GM19025 (cell line): ENCODE data around the gene FBXW4.
A peak's percentile ranks its signal among the peaks of the same experiment; 100 is the strongest.

ENCODE experiments used
- ATAC-seq: cut with Tn5 transposase; IDR thresholded peaks from one replicate; pipeline ENCODE4 v1.9.1; 2021; ENCODE audit warnings: mild to moderate bottlenecking, low read depth, moderate library complexity; ENCODE audit not compliant: unreplicated experiment

The FBXW4 gene

DNA sequence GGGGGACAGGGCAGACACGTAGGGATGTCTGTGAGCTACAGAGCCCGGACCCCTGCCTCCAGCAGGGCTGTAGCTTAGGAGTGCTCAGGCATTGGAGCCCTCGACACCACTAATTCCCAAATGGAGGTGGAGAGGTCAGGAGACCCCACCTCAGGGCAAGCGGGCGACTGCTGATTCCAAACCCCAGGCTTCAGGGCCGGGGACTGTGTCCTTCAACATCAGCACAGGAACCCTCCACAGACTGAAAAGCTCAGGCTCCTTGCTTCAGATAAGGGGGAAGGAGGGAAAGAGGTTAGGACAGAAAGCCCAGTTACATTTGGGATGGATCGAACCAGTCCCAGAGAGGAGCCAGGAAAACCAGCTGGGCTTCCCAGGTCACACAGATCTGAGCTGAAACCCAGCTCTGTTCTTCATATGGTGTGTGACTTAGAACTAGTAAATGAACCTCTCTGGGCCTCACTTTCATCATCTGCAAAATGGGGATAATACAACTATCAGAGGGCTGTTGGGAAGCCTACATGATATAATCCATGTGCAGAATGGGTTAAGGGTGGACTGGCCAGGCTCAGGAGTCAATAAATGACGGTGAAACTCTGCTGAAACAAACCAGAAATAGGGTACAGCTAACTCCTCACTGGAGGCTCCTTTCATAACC, 123.6 kb downstream of the FBXW4 start:
- ATAC-seq: no peak

DNA sequence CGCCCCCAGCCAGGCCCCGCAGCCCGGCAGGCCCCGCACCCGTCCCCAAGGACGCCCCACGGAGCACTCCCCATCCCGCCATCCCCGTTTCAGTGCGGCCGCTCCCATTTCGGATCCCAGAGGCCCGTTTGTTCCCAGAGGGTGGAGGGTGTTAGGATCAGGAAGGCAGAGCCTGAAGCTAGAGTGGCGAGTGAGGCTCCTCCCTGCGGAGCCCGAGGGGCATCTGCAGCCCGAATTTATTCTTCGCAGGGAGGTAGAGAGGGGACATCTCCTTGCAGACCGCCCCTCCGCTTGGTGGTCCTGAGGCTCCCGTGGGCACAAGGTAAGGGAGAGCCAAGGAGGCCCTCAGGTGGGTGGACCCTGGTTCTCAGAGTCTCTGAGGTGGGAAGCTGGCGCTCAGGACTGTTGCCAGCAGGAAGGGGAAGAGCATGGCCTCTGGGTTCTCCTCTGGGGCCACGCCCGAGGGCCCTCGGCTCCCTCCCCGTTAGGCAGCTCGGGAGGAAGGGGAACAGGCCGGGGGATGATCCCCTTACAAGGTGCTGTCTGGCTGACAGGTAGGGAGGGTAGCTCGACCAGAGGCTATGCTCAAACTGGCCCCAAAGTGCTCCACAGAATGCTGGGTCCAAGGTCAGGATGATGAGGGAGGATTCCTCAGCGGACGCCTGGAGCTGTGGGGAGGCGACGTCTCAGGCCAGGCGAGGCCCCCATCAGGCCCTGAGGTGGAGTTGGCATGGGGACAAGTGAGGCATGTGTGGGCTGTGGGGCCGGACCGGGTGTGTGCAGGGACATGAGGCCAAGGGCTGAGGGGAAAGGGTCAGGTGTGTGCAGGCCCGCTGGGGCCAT, 124.3 kb downstream of the FBXW4 start:
- ATAC-seq: no peak

DNA sequence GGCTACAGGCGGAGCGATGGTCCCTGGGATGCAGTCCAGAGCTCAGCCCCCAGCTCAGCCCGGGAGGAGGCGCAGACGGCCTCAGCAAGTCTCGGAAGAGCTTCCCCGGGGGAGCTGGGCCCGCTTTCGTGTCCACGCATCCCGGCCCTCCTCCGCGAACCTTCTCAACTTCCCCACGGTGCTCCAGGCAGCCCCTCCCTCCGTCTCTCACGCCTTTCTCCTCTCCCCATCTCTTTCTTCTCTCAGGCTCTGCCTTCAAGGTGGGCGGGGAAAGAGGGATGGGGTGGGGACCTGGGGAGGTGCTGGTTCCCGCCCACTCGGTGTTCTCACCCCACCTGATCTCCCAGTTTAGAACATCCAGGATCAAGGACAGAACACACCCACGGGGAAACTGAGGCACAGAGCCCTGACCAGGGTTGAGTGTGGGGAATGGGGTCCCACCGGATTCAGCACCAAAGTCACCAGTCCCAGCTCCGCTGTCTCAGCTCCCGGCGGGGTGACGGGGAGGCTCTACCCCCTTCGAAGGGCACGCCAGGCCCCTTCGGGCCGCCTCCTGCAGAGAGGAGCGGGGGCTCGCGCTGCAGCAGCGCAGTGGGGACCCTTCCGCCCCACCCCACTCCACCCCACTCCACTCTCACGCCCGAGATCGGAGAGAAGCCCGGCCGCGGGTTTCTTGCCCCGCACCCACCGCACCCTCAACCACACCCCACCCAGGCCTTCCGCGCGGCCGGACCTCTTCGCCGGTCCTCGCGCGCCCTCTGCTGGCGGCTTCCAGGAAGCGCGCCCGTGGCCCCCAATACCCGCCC, 125.1 kb downstream of the FBXW4 start:
- peak; percentile 62 for ATAC-seq

DNA sequence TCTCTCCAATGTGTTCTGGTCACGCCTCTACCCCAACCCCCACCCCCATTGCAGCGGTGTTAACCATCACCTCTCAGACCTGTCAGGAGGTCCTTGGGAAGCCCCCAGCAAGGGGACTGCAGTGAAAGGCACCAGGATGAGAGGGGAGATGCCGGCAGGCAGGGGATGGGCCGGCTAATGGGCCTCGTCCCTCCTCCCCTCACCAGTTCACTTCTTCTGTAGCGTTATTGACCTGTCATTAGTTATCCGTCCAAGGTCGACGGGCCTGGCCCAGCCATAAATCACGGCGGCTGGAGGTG, 125.7 kb downstream of the FBXW4 start:
- no peak for ATAC-seq

DNA sequence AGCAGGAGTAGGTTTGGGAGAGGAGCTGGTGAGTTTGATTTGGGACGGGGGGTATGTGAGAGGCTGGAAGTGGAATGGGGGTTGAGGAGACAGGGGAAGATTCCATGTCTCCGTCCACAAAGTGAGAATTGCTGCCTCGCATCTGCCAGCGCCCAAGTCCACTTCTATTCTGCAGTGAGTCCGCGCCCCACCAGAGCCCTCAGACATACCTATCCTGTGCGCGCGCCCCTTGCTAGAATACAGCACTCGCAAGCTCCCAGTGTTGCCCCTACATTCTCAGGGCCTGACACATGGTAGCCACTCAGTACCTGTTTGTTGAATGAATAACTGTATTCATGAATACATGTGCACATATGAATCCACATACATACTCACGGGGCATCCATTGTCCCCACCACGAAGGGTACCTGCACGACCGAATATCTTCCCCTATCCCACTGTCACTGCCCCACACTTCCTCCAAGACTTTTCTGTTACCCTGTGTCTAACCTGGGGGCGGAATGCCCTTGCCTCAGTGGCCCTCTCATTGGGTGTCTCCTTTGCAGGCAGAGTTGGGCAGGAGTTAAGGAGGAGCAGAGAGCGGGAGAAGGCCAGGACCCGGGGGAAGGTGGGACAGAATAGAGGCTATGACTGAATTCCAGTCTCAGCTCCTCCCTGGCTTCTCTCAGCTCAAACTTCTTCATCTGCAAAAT, 126.8 kb downstream of the FBXW4 start:
- no peak for ATAC-seq

DNA sequence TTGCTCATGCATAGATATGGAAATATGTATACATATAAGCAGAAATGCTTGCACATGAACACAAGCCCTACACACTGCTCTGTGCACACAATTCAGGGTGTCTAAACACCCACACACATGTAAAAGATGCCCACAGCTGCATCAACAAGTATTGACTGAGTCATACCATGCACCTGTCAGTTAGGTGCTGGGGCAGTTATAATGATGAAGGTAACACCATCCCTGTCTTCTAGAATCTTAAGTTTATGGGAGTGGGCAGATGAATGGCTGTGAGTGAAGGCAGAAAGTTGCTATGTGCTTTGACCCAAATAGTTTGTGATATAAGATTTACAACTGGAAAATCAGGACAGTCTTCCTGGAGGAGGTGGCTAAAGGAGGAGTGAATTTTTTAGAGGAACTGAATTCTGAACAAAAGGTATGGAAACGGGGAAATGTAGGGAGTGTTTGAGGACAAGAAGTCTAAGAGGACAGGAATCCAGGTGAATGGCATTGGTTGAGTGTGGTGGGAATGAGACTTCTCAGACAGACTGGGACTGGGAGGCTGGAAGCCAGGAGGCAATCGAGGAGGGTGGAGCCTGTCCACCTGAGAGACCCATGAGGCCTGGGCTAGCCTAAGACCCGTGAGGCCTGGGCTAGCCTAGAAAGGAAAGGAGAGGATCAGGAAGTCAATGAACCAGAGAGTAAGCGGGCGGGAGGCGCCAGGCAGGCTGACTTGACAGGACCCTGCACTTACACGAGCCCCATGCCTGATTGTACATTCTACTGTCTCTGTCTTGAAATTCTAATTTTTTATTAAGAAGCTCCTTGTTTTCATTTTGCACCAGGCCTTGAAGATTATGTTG, 127.6 kb downstream of the FBXW4 start:
- ATAC-seq: no peak

DNA sequence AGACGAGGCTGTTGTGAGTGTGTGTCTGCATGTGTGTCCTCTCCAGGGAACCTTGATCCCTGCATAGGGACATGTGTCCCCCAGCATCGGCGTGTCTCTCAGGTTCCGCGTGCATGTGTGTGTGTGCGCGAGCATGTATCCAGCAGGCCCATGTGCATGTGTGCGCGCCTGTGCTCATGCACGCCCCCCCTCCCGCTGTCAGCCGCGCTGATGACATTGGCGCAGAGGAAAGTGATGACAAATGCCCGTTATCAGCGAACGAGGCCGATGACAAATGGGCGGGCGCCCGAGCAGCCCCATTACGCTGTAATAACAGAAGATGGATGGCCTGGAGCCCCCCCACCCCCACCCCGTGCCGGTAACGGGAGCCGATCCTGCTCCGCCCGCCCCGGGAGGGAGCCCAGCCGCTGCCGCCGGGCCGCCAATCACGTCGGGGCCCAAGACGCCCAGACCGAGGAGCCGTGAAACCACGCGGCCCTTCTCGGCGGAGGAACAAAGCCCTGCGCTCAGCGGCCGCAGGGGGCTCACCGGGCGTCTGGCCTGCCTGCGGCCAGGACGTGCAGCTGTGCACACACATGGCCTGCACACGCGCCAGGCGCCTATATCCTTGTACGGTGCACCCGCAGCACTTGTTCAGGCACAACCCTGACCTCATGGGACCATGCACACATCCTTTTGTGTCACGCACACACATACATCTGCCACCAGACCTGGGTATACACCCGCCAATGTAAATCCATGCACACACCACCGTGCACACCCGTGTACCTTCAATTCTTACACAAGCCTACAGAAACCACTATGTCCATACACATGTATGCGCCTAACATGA, 128.4 kb downstream of the FBXW4 start:
- ATAC-seq: no peak

DNA sequence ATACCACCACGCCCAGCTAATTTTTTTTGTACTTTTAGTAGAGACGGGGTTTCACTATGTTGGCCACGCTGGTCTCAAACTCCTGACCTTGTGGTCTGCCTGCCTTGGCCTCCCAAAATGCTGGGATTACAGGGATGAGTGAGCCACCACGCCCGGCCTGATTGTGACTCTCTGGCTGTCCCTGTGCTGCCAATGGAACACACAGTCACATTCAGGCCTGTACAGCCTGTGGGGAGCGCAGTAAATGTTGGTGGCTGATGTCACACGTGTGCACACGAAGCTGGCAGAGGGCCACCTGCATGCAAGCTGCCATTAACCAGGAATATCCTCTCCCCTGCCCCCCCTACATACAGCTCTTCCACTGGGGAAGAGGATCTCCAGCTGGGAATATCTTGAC, 129.0 kb downstream of the FBXW4 start:
- ATAC-seq: no peak

DNA sequence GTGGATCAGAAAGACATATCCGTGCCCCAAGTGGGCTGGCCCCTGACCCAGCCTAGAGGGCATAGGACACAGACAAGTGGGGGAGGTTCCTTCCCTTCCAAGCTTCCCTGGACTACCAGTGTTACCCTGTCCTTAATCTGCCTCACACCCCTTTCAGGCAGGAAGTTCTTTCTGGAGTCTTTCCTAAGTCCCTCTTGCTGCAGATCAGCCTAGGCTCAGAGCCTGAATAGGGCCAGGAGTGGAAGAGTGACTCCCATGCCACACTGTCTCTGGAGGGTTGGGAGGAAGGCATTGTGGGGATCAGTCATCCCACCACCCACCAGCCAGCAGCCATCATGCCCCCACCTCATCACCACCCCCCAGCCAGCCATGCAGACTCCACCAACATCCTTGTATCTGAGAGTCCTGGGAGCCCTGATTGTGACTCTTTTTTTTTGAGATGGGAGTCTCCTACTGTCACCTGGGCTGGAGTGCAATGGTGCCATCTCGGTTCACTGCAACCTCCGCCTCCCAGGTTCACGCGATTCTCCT, 129.5 kb downstream of the FBXW4 start:
- no peak for ATAC-seq

DNA sequence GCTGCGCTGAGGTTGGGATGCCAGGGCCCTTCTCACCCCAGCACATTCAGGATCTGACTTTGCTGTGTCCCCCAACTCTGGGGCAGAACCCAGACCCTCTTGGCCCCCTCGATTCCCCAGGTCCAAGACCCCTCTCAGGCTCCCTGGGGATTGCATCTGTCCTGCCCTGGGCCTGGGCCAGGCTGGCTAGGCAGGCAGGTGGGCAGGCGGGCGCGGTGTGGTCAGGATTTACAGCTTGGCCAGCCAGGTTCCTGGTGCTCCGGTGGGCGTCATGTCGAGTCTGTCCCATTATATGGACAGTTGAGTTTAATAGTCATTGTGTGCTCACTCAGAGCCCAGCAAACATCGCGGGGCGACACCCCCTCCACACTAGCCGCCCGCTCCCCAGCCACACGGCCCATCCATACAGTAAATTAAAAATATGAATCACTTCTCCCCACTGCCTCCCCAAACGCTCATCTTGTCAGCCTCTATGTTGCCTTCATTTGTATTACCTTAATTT, 130.4 kb downstream of the FBXW4 start:
- ATAC-seq: no peak

DNA sequence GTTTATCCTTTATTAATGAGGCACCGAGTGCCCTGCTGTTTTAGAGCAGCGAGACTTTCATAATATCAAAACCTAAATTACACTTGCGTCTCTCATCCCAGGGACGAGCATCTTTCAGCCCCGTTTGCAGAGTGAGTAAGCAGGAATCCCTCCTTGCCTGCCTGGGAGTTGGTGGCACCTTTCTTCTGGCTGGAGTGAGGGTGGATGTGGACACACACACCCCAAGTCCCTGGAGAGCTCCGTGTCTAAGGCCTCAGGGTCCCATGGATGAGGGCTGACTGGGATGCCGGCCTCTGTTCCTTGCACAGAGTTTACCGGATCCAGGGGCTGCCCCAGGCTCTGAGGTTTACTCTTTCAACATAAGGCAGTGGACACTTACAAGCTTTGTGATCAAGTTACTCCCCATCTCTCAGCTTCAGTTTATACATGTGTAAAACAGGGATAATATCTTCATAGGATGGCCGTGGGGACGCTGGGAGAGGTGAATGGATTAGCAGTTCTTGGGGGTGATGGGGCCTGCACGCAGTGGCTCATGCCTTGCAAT, 131.4 kb downstream of the FBXW4 start:
- ATAC-seq: no peak

DNA sequence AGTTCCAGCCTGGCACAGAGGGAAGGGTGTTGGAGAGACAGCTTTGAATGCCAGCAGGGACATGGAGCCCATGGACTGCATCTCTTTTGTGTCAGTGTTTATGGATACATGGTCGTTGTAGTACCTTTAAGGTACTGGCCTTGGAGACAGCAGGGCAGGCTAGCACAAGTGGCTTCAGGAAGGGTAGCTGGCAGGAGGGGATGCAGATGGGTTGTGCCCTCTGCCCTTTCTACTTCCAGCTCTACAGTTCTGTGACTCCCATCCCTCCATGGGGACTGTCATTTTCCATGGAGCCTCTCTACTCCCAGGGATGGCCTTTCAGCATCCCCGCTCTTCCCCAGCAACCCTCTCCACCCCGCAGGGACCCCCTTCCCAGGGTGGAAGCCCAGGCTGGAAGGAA, 132.0 kb downstream of the FBXW4 start:
- no peak for ATAC-seq

DNA sequence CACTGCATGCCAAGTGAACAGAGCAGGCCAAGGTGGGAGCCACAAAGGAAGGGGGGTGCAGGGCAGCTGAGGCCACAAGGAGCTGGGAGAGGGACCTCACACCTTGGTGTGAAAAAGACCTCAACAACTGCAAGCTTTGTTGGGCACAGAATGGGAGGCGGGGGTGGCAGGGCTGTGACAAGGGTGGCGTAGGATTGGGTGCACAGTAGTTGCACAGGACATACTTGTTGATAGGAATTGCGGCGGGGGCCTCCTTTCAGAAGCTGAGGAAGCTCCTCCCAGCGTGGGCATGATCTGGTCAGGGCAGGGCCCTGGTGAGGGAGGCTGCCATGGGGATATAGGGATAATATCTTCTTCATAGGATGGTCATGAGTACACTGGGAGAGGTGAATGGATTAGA, 132.7 kb downstream of the FBXW4 start:
- ATAC-seq: no peak

DNA sequence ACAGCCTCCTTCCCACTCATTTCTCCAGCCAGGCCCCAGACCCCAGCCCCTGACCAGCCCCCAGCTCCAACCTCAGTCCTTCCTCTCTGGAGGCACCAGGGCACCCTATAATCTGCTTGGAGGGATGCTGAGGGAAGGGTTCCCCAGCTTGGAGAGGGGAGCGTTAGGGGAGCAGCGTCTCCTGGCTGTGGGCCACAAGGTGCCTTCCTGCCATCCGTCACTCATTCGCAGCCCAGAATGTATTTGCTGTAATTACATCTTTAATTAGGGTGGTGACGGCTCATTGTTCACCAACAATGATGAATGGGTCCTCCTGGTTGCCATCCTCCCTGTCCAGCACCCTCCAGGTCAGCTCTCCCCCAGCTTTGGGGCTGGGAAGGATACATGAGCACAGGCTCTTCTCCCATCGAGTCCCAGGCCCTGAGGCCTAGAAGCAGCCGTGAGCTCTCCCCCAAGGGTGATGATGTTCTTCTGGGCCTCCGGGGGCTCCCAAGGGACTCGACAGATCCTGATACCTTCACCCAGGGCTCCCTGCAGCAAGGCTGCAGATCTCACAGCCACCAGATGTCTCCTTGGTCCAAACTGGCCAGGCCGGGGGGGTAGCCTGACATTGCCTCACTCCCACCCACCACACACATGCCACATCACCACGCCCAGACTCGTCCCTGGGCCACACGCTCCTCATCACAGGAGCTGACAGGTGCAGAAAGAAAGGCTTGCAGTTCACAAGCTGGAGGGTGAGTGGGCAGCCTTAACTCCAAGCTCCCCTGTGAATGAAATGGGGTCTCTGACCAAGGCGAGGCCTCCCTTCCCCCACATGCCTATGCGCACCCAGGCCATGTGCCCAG, 133.7 kb downstream of the FBXW4 start:
- ATAC-seq: no peak
